ENCODE results near the gene FGFBP1.

The FGFBP1 gene

GRCh38 chr4:15938640-15939039, at the start of gene FGFBP1:
Gene FGFBP1 (minus strand): TSS chr4:15938740. CDS start chr4:15936632, 2,108 bp downstream.
- DNase-seq, result no peak

GRCh38 chr4:15988222-15988621, 49.7 kb upstream of the FGFBP1 start:
- DNase-seq, result no peak

- no peak for DNase-seq
Measured at GRCh38 chr4:15986907-15987306, 48.4 kb upstream of the FGFBP1 start.

- no peak for DNase-seq
Measured at GRCh38 chr4:15983610-15984009, 45.1 kb upstream of the FGFBP1 start.

GRCh38 chr4:15982842-15983524, 44.4 kb upstream of the FGFBP1 start:
- no peak for DNase-seq

GRCh38 chr4:15976456-15977447, 38.2 kb upstream of the FGFBP1 start:
- no peak for DNase-seq

- DNase-seq, result no peak
Measured at GRCh38 chr4:15971068-15971801, 32.7 kb upstream of the FGFBP1 start.

GRCh38 chr4:15968551-15969300, 30.2 kb upstream of the FGFBP1 start:
- no peak for DNase-seq

- no peak for DNase-seq
Measured at GRCh38 chr4:15965325-15965724, 26.8 kb upstream of the FGFBP1 start.

- DNase-seq, result no peak
Measured at GRCh38 chr4:15964159-15964558, 25.6 kb upstream of the FGFBP1 start.

- DNase-seq, result no peak
Measured at GRCh38 chr4:15963576-15963975, 25.0 kb upstream of the FGFBP1 start.

GRCh38 chr4:15963001-15963451, 24.5 kb upstream of the FGFBP1 start, which contains the start of gene FGFBP2:
Gene FGFBP2 (minus strand): TSS chr4:15963175. CDS start chr4:15963129, 46 bp downstream.
- DNase-seq, result no peak

- no peak for DNase-seq
Measured at GRCh38 chr4:15961781-15962510, 23.4 kb upstream of the FGFBP1 start.

- no peak for DNase-seq
Measured at GRCh38 chr4:15958562-15958961, 20.0 kb upstream of the FGFBP1 start.

GRCh38 chr4:15956179-15956850, 17.8 kb upstream of the FGFBP1 start:
- no peak for DNase-seq

- DNase-seq, result no peak
Measured at GRCh38 chr4:15955670-15956069, 17.1 kb upstream of the FGFBP1 start.

GRCh38 chr4:15953625-15954024, 15.1 kb upstream of the FGFBP1 start:
- no peak for DNase-seq

- DNase-seq, result no peak
Measured at GRCh38 chr4:15951781-15952180, 13.2 kb upstream of the FGFBP1 start.

- no peak for DNase-seq
Measured at GRCh38 chr4:15948826-15949225, 10.3 kb upstream of the FGFBP1 start.

- DNase-seq, result no peak
Measured at GRCh38 chr4:15947684-15948083, 9.1 kb upstream of the FGFBP1 start.

- no peak for DNase-seq
Measured at GRCh38 chr4:15945516-15945915, 7.0 kb upstream of the FGFBP1 start.

Measured in DMS 273 treated with DMSO at 0.1 percent for 48 hours (cell line).